Heart right ventricle (tissue), 16 donors: ENCODE data around the gene ZNF714. TPM values are rescaled to one million over a fixed set of nuclear protein-coding genes. Genes with fewer than 3 reads are reported as not detected.

Experiments used
- ATAC-seq, 8 donors: fragments of 200-7000 bp; cut with Tn5 transposase; one replicate each; pipeline ENCODE4 v1.9.1; 2020; ENCODE audit warnings: mild to moderate bottlenecking in 8 of 8, moderate library complexity in 8 of 8, moderate number of reproducible peaks in 1 of 8
- DNase-seq, 2 donors: peaks; one replicate each; pipeline ENCODE4 v3.0.0-alpha.2; 2020
- H3K27ac ChIP-seq, 10 donors: fragments of 200-600 bp; sonication (generic) in 2 of 10; one replicate each; pipeline versions ENCODE4 v1.5.0 to v1.8.0; 2020 to 2022; ENCODE audit warnings: mild to moderate bottlenecking in 3 of 10
- H3K27me3 ChIP-seq, 7 donors: fragments of 200-600 bp; one replicate each; pipeline ENCODE4 v1.8.0; 2021 to 2022; ENCODE audit warnings: mild to moderate bottlenecking in 2 of 7
- H3K36me3 ChIP-seq, 9 donors: fragments of 200-600 bp; sonication (generic) in 1 of 9; one replicate each; pipeline versions ENCODE4 v1.5.0 to v1.8.0; 2020 to 2022; ENCODE audit warnings: mild to moderate bottlenecking in 2 of 9
- H3K4me1 ChIP-seq, 9 donors: fragments of 200-600 bp; sonication (generic) in 1 of 9; one replicate each; pipeline versions ENCODE4 v1.5.0 to v1.8.0; 2020 to 2022; ENCODE audit warnings: mild to moderate bottlenecking in 4 of 9
- H3K4me3 ChIP-seq, 10 donors: fragments of 200-600 bp; sonication (generic) in 2 of 10; one replicate each; pipeline versions ENCODE4 v1.5.0 to v1.8.0; 2020 to 2022; ENCODE audit warnings: mild to moderate bottlenecking in 7 of 10, moderate library complexity in 2 of 10
- H3K9me3 ChIP-seq, 11 donors: fragments of 200-600 bp in 10 of 11; sonication (generic) in 2 of 11; one replicate each; pipeline versions ENCODE4 v1.5.0 to v1.8.0; 2013 to 2022; ENCODE audit warnings: mild to moderate bottlenecking in 2 of 11, control low read depth in 1 of 11, moderate library complexity in 1 of 11
- WGBS, 2 donors: extraction: QIAGEN DNeasy Blood & Tissue Kit; methylation state at CpG; one replicate each; pipeline ENCODE4 v1.1.7; 2013; ENCODE audit warnings: inconsistent platforms in 1 of 2; 5-methylcytosine and 5-hydroxymethylcytosine counted together
- intact Hi-C, 10 donors: fragments of 100-400 bp; cut with DNase I; formaldehyde crosslinking; loops; one replicate each; pipeline versions ENCODE4 v1.11.1 to v1.14.2; 2022
- polyA plus RNA-seq, 2 donors: library from polyadenylated mRNA; stranded (reverse); fragments of 200-250 nt; gene quantifications; one replicate each; pipeline ENCODE4 v1.2.3, GENCODE V29; 2013
- total RNA-seq, 10 donors: library from RNA; stranded (reverse); fragmentation: NEBNext Ultra II Directional in 3 of 10; extraction: Animal tissue kit (Norgen Biotek cat#: 25700) in 3 of 10; gene quantifications; one replicate each; pipeline versions ENCODE4 v1.2.1 to v1.2.4, GENCODE V29; 2021 to 2023
- TF ChIP-seq, protein P1 (sequence below), 9 donors: fragments of 200-600 bp; sonication (generic) in 2 of 9; IDR thresholded peaks; one replicate each; pipeline versions ENCODE4 v1.5.0 to v1.8.0; 2021 to 2022; ENCODE audit warnings: antibody characterized with exemption in 9 of 9, mild to moderate bottlenecking in 5 of 9, moderate library complexity in 1 of 9
- donor health status: Arrhythmogenic right ventricular cardiomyopathy.
- donor health status: ischemic (EF 13 %, LVEDD 7.1; RV severe dilation, severe dysfunction).
- donor health status: healthy with polysubstance abuse.
- donor health status: DM: no; HTN: yes; CAD: no.
- donor health status: DM: no; HTN: no; CAD: no.
- donor health status: ischemic (EF 25% LVEDD 6.9; RV normal size, moderate dysfunction).
- donor health status: ischemic (EF 25% LVEDD 5.7; RV mildly dilated, moderate dysfunction).
- donor health status: healthy.
- donor health status: DM: yes; HTN: yes; CAD: no.
- donor health status: Ischemic cardiomyopathy.
- donor health status: ischemic (EF 35%, LVEDD 5.7; RV mildly dilated, moderate dysfunction).
- donor health status: nonischemic (EF 11% LVEDD 7.7; RV severe dilation, severe dysfunction).
- donor health status: DM: yes; HTN: yes; CAD: no.
- donor health status: PGD.
- donor health status: ischemic (EF 29% LVEDD 5.4; RV normal size, mild dysfunction).
- donor health status: nonischemic (EF 23%, LVEDD 6.1; RV moderate dilation, normal function).

Gene ZNF714
- total and polyA plus RNA-seq, 12 donors: 0.80 to 6.1 (median 3.5) TPM

DNA sequence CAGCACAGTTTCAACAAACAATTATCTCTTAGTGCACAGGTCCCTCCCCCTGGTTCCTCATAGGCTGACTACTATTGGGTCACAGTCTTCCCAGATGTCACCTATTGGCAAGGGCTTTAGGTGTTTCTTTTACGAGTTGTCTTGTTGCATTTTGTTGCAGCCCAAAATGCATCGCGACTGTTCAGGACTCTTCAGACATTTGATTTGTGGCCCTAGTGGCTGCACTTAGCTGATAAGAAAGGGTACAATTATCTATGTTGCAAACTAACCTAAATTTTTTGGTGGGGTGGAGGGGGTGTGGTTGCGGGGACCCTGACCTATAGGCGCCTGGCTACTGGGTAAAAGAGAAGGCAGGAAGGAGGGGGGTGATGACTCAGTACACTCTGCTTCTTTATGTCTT, 29.1 kb upstream of the ZNF714 start:
- ATAC-seq: no peak
- DNase-seq: no peak
- TF ChIP-seq, protein P1, sequence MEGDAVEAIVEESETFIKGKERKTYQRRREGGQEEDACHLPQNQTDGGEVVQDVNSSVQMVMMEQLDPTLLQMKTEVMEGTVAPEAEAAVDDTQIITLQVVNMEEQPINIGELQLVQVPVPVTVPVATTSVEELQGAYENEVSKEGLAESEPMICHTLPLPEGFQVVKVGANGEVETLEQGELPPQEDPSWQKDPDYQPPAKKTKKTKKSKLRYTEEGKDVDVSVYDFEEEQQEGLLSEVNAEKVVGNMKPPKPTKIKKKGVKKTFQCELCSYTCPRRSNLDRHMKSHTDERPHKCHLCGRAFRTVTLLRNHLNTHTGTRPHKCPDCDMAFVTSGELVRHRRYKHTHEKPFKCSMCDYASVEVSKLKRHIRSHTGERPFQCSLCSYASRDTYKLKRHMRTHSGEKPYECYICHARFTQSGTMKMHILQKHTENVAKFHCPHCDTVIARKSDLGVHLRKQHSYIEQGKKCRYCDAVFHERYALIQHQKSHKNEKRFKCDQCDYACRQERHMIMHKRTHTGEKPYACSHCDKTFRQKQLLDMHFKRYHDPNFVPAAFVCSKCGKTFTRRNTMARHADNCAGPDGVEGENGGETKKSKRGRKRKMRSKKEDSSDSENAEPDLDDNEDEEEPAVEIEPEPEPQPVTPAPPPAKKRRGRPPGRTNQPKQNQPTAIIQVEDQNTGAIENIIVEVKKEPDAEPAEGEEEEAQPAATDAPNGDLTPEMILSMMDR (IDR thresholded peaks at IDR 0.05): no peak
- H3K27me3 ChIP-seq: no peaks in the 10 kb centered on the region
- H3K36me3 ChIP-seq: peaks cover 0 to 95% (median 52%) of the 10 kb centered on the region in 9 donors
- peaks cover 0 to 94% (median 4%) of the 10 kb centered on the region in 11 donors for H3K9me3 ChIP-seq
- intact Hi-C loops: no loop called here
- 97 to 99% methylated on average over 5 of the region's 5 CpGs for WGBS, 2 donors
- no peak overlapping the region for H3K4me3 ChIP-seq
- no peaks in the 10 kb centered on the region for H3K4me1 ChIP-seq
- H3K27ac ChIP-seq: no peak overlapping the region

DNA sequence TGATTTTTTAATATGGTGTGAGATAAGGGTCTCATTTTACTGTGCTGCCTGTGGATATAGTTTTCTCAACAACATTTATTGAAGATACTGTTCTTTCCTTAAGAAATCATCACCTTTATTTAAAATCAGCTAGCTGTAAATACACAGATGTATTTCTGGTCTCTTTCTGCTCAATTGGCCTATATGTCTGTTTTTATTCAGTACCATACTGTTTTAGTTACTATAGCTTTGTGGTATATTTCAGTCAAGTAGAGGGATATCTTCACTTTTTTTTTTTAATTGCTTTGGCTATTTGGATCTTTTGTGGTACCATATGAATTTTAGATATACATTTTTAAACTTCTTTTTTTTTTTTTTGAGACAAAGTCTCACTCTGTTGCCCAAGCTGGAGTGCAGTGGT, 16.7 kb upstream of the ZNF714 start:
- Histone ChIP-seq H3K4me1 (no peaks in the 10 kb centered on the region), H3K4me3 (no peak overlapping the region), H3K9me3 (peaks cover 0 to 57% (median 7%) of the 10 kb centered on the region in 11 donors), H3K27me3 (no peaks in the 10 kb centered on the region), H3K36me3 (peaks cover 0 to 66% (median 15%) of the 10 kb centered on the region in 9 donors), H3K27ac (no peak overlapping the region)
- no peak for ATAC-seq
- intact Hi-C loops: no loop called here
- DNase-seq: no peak
- TF ChIP-seq, protein P1 (IDR thresholded peaks at IDR 0.05): no peak

DNA sequence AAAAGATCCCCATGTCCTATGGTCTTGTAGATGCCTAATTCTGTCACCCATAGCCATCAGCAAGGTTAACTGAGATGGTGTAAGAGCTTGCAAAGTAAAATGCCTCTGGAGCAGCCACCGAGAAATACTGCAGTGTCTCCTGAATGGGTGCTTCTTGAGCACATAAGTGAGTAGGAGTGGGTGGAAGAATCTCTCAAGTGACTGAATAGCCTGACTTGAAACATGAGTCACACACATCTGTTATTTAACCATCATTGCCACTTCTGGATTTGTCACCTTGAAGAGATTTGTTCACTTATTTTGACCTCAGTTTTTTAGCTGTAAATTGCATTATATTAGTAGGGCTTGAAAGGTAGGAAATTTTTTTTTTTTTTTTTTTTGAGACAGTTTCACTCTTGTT, 2.3 kb downstream of the ZNF714 start:
- no peak for ATAC-seq

DNA sequence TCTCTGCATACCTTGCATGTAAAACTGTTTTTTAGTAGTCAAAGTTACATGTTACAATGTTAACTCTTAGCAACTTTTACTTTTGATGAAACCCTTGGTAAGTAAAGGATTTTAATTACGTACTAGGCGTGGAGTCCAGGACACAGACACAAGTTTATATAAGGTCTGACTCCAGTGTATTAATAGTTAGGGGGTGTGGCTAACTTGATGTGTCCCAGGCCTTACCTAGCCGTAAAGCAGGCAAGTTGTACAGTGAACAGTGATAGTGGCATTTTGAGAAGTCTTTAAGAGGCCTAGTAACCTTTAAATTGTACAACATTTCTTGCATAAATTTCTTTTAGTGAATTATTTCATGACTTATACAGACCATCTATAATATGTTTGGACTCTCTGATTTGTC, 5.9 kb downstream of the ZNF714 start:
- TF ChIP-seq, protein P1 (IDR thresholded peaks at IDR 0.05): no peak
- intact Hi-C loops: loop anchor here in 2 of 10 donors (10.0 kb wide), 1 partner anchor 57 kb away; the partner anchor contains the start of gene ZNF431 (in 2 of the 2)
- peak; percentile 46 to 96 (median 80) for ATAC-seq
- Histone ChIP-seq H3K27me3 (no peaks in the 10 kb centered on the region), H3K4me3 (no peak overlapping the region), H3K36me3 (peaks cover 0 to 14% (median 0%) of the 10 kb centered on the region in 9 donors), H3K27ac (peak overlapping the region in 1 of 10 donors; percentile 27), H3K4me1 (peaks cover 0 to 28% (median 0%) of the 10 kb centered on the region in 9 donors), H3K9me3 (no peaks in the 10 kb centered on the region)
- DNase-seq: no peak
- WGBS, 2 donors: 62 to 79% methylated on average over 3 of the region's 3 CpGs

More for the DNA sequence above, 2.3 kb downstream of the ZNF714 start:
- Histone ChIP-seq H3K27me3 (no peaks in the 10 kb centered on the region), H3K9me3 (no peaks in the 10 kb centered on the region), H3K27ac (no peak overlapping the region), H3K36me3 (peaks cover 0 to 12% (median 0%) of the 10 kb centered on the region in 9 donors), H3K4me1 (peaks cover 0 to 9% (median 0%) of the 10 kb centered on the region in 9 donors), H3K4me3 (no peak overlapping the region)
- TF ChIP-seq, protein P1 (IDR thresholded peaks at IDR 0.05): no peak
- no peak for DNase-seq
- 72 to 77% methylated on average over 1 of the region's 1 CpG for WGBS, 2 donors
- intact Hi-C loops: loop anchor here in 2 of 10 donors (10.0 kb wide), 1 partner anchor 60 kb away; the partner anchor contains the start of gene ZNF431 (in 2 of the 2)
